D721Med (cell line): ENCODE results near the gene TBCC.

Experiments used
- DNase-seq: peaks from one replicate; pipeline ENCODE4 v3.0.0; 2011; ENCODE audit warnings: low spot score; ENCODE audit not compliant: insufficient read length
- FAIRE-seq: peaks from 2 replicates; lab custom pipeline; 2011; peaks lifted over from hg19 to GRCh38; lab: Jason Lieb, UNC
- TF ChIP-seq, protein P1 (sequence below): IDR thresholded peaks from 2 replicates; pipeline ENCODE4 v1.5.1; 2012; ENCODE audit warnings: mild to moderate bottlenecking, control low read depth; ENCODE audit not compliant: insufficient read depth; ENCODE audit errors: missing control alignments

TBCC gene

DNA sequence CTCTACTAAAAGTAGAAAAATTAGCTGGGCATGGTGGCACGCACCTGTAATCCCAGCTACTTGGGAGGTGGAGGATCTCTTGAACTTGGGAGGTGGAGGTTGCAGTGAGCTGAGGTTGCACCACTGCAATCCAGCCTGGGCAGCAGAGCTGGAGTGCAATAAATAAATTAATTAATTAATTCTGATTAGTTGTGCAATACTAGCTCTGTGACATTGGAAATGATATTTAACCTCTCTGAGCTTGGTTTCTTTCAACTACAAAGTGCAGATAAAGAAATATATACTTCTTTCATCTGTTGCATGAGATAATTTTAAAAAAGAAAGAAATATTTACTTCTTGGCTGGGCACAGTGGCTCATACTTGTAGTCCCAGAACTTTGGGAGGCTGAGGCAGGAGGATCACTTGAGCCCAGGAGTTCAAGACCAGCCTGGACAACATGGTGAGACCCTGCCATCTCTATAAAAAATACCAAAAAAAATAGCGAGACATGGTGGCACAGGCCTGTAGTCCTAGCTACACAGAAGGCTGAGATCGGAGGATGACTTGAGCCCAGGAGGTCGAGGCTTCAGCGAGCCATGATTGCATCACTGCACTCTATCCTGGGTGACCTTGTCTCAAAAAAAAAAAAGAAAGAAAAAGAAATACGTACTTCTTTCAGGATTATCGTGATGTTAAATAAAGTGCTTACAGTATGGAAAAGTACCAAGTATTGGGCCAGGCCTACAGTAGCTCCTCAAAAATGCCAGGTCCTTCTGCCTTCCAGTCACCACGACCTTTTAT, 15.6 kb upstream of the TBCC start:
- no peak for DNase-seq
- TF ChIP-seq, protein P1, sequence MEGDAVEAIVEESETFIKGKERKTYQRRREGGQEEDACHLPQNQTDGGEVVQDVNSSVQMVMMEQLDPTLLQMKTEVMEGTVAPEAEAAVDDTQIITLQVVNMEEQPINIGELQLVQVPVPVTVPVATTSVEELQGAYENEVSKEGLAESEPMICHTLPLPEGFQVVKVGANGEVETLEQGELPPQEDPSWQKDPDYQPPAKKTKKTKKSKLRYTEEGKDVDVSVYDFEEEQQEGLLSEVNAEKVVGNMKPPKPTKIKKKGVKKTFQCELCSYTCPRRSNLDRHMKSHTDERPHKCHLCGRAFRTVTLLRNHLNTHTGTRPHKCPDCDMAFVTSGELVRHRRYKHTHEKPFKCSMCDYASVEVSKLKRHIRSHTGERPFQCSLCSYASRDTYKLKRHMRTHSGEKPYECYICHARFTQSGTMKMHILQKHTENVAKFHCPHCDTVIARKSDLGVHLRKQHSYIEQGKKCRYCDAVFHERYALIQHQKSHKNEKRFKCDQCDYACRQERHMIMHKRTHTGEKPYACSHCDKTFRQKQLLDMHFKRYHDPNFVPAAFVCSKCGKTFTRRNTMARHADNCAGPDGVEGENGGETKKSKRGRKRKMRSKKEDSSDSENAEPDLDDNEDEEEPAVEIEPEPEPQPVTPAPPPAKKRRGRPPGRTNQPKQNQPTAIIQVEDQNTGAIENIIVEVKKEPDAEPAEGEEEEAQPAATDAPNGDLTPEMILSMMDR, result no peak
- no peak for FAIRE-seq

DNA sequence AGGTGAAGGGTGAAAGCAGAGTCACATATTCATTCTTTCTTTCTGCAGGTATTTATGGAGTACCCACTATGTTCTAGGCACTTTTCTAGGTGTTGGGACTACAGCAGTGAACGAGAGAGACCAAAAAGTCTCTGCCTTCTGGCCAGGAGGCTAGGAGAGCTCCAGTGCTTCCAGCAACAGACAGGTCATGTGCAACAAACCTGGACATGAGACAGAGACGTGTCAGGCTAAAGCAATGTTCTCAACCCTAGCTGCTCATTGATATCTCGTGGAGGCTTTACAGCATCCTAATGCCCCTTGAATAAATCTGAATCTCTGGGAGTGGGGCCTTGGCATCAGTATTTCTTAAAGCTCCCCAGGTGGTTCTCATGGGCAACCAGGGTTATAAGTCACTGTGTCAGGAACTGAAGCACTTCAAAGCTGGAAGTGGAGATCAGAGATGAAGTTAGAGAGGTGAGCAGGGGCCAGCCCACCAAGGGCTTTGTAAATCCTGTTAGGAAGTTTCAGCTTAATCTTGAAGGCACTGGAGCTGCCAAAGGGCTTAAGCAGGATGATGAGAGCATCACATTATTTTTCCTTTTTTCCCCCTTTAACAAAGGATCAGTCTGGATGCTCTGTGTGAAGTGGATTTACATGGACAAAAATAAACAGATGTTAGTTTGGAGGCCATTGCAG, 13.0 kb upstream of the TBCC start:
- FAIRE-seq (peak; percentile 16), DNase-seq (no peak)
- TF ChIP-seq, protein P1, result no peak

DNA sequence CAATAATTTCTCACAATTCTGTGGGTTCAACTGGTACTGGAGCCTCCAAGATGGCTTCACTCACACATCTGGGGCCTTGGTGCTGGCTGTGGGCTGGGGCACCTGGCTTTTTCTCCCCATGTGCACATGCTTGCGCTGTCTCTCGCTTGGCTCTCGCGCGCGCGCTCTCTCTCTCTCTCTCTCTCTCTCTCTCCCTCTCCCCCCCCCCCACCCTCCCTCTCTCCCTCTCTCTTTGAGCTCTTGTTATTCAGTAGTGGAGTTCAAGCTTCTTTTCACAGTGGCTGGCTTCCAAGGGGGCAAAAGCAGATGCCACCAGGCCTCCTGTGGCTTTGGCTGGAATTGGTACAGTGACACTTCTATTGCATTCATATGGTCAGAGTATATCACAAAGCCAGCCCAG, 10.8 kb upstream of the TBCC start:
- DNase-seq (no peak), FAIRE-seq (no peak)
- TF ChIP-seq, protein P1, result no peak

DNA sequence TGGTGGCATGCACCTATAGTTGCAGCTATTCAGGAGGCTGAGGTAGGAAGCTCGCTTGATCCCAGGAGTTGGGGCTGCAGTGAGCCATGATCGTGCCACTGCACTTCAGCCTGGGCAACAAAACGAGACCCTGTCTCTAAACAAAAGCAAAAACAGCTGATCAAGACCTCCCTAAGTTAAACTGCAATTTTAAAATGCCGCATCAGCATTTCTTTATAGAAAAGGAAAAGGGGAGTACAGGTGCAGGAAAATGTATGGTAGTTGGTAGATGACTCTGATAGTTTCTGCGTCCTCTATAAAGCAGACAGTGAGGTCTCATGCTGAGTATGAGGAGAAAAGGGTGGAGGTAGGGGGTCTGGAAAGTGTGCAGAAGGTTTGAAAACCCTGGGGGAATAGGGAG, 8.9 kb upstream of the TBCC start:
- DNase-seq (no peak), FAIRE-seq (no peak)
- TF ChIP-seq, protein P1, result no peak

DNA sequence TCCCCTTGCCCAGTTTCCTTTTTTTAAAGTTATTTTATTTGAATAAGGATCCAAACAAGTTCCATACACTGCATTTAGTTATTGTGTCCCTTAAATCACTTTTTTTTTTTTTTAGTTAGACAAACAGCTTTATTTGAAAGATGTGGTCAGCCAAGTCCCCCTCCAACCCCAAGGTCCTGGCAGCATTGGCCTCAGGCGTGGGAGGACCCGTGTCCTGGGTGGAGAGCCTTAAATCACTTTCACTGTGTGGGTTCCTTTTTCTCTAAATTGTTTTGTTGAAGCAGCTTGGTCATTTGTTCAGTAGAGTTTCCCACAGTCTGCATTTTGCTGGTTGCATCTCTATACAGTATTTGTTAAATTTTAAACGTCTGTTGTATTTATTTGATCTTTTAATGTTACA, 5.2 kb upstream of the TBCC start:
- no peak for DNase-seq
- TF ChIP-seq, protein P1, result no peak
- FAIRE-seq, result no peak

DNA sequence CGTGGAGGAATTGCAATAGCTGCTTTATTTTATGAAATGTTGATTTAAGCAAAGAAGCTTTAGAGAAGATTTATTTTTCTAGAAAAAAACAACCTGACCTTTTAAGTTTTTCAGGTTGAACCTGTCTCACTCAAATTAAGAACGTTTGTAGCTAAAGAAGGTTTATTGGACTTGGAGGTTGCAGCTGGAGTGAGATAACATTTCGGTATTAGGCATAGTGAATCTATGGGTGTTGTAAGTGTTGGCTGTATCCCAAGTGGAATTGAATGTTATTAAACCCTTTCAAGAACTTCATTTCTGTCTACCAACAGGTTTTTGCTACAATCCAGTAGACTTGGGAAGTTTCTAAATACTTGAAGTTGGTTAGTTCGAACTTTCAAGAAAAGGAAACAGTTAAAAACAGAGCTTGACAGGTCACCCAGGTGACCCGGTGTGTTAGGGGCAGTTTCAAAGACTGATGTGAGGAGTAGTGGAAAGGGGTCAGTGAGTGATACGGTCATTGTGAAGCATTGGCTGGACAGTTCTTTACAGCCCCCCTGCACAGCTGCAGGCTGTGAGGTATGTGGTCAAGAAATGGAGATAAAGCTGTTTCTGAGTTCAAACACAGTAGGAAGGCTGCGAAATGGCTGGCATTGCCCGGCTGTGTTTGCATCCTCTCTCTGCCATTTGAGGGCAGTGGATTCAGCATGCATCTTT, 2.4 kb upstream of the TBCC start:
- DNase-seq (no peak), FAIRE-seq (no peak)
- TF ChIP-seq, protein P1, result no peak
